GM19468 (cell line): ENCODE data around the gene ITGB5.

ENCODE experiments used
- ATAC-seq: cut with Tn5 transposase; IDR thresholded peaks from one replicate; pipeline ENCODE4 v1.9.1; 2021; ENCODE audit warnings: mild to moderate bottlenecking, moderate library complexity, moderate number of reproducible peaks; ENCODE audit not compliant: unreplicated experiment; ENCODE audit errors: extremely low read depth

Gene ITGB5

GRCh38 chr3:124873226-124873625 is 13.9 kb downstream of the ITGB5 start:
- ATAC-seq, result no peak

DNA sequence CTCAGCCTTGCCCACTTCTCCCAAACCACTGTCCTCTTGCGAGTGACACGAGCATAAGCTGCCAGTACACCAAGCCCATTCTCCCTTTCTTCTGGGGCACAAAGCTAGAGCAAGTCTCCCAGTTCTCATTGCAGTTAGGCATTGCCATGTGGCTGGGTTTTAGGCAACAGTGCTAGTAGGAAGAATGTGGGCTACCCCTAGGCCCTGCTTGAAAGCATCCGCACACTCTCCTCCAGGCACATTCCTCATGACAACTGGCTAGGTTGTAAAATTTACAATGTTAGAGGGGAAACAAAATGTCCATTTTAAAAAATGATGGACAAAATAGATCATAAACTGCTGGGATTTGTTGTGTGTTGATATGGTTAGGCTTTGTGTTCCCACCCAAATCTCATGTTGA is 19.7 kb downstream of the ITGB5 start:
- ATAC-seq, result no peak

GRCh38 chr3:124862006-124862405 is 25.2 kb downstream of the ITGB5 start:
- no peak for ATAC-seq

DNA sequence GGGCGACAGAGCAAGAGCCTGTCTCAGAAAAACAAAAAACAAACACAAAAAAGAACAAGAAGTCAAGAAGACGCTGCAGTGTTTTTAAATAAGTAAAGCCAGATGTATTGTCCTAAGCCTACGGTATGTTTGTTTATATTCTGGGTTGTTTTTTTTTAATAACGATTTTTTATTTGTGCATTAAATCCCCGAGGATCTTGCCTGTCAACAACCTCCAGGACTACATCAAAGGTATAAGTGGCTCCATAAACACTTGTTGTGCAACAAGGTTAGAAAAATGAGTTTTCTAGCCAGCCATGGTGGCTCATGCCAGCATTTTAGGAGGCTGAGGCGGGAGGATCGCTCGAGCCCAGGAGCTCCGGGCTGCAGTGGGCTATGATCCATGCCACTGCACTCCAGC is 26.1 kb downstream of the ITGB5 start:
- ATAC-seq, result no peak

GRCh38 chr3:124860599-124860998 is 26.6 kb downstream of the ITGB5 start:
- no peak for ATAC-seq

DNA sequence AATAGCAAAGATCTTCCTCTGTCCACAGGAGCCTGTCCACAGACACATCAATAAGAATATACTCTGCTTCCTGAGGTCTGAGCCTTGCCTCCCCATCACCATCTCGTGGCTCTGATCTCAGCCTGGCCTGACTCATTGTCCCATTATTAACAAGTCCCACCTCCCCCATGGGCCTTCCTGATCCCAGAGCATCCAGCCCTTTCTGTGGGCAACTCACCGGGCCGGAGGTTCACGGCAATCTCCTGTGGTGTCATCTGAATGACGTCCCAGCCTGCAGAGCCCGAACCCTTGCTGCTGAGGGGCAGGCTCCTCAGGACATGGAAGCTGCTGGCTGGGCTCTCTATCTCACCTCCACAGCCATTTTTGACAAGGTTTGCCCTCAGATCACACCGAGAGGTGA is 28.1 kb downstream of the ITGB5 start:
- no peak for ATAC-seq

DNA sequence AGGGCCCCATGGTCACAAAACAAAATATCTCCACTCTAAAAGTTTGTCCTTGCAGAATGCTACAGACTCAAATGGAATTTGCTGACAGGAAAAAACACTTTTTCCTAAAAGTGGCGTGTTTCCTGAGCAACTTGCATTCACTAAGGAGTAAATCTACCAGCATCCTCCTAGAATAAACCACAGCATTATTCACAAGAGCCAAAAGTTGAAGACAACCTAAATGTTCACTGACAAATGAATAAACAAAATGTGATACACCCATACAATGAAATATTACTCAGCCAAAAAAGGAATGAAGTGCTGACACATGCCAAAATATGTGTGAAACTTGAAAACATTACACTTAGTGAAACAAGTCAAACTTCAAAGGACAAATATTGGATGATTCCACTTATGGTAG is 28.9 kb downstream of the ITGB5 start:
- no peak for ATAC-seq

DNA sequence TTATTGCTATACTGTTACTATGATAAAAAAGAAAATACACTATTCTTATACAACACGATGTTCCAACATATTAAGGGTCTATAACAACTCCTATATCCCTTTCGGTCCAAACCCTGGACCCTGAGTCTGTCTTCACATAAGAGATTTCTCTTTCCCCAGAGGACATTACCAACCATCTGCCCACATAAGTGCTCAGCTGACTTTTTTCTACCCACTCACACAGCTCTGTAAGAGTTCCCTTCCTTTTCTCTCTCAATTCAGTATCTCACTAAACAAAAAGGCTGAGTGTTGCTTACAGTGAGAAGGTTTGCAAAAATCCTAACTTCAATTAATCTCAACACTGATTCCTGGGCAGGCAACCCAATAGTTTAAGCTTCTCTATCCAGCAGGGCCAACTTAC is 30.5 kb downstream of the ITGB5 start:
- no peak for ATAC-seq

DNA sequence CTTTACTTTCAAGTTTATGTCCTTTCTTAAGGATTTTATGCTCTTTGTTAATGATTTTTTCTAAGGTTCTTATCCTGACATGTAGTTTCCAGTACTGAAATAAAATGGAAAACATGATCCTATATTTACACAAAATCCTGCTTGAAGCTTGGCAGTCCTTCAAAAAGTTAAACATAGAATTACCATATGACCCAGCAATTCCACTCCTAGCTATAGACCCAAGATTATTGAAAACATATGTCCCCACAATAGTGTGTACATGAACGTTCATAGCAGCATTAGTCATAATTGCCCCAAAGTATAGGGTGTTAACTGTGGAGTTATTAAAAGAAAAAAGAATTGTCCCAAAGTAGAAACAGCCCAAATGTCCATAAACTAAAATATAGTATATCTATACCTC is 33.2 kb downstream of the ITGB5 start:
- no peak for ATAC-seq

GRCh38 chr3:124853446-124853845 is 33.7 kb downstream of the ITGB5 start:
- ATAC-seq, result no peak

- ATAC-seq, result no peak
Measured at GRCh38 chr3:124851905-124852304, 35.3 kb downstream of the ITGB5 start.

- ATAC-seq, result no peak
Measured at GRCh38 chr3:124851136-124851535, 36.0 kb downstream of the ITGB5 start.

- no peak for ATAC-seq
Measured at GRCh38 chr3:124850633-124851032, 36.5 kb downstream of the ITGB5 start.

DNA sequence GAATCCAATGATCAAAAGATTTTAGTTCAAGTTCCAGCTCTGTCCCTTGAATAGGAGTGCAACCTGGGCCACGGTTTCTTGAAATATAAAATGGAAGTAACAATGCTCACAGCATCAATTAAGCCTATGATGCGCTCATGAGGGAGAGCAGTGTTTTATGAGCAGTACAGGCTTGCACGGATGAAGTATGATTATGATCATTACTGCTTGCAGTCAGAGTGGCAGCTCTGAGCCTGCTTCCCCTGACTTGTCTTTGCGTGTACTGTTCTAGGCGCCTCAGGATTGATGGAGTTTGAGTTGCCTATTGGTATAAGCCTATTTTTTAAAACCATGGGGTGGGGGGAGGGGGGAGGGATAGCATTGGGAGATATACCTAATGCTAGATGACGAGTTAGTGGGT is 37.0 kb downstream of the ITGB5 start:
- ATAC-seq, result no peak

DNA sequence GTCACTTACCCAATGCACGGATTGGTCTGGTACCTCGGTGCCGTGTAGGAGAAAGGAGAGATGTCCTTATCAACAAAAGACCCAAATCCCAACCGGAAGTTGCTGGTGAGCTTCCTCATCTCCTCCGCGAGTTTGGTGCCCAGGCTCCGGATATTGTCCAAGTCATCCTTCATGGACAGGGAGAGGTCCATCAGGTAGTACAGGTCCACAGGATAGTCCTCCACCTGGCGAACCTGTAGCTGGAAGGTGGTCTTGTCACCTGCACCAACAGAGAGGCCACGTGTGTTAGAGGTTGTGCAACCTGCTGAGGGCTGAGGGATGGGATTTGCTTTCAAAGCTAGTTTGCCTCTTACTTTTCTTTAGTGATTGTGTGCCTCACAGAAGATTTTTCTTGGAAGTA is 38.9 kb downstream of the ITGB5 start:
- no peak for ATAC-seq

DNA sequence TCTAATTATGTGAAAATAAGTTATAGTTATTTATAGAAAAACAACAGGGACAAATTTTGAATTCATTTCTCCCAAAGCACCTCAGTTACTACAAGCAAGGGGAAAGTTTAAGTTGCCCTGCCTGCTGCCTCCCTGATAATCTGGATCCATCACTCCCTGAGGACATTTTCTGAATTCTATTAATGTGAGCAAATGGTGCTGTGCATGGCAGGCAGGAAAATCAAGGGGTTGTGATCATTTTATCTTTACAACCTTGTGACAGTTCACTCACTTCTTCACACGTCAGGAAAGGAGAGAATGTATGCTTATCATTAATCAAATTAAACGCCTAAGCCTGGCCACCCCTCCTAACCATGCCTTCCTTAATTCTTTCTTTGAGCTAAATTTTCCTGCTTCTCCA is 39.3 kb downstream of the ITGB5 start:
- ATAC-seq, result no peak

- no peak for ATAC-seq
Measured at GRCh38 chr3:124847051-124847450, 40.1 kb downstream of the ITGB5 start.

DNA sequence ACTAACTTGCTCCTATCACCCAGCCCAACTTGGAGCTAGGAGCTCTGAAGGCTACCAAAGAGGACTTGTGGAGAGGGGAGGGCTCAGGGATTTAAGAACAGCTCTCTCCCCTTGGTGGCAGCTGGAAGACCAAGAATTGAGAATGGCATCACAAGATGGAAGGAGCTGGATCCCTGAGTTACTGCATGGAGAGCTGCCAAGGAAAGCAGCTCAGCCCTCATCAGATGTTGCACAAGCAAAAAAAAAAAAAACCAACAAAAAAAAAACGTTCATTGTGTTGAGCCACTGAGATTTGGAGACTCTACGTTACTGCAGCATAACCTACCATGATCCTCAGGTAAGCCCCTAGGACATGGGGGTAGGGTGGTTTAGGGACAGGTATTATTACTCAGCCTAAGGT is 41.0 kb downstream of the ITGB5 start:
- ATAC-seq, result no peak

DNA sequence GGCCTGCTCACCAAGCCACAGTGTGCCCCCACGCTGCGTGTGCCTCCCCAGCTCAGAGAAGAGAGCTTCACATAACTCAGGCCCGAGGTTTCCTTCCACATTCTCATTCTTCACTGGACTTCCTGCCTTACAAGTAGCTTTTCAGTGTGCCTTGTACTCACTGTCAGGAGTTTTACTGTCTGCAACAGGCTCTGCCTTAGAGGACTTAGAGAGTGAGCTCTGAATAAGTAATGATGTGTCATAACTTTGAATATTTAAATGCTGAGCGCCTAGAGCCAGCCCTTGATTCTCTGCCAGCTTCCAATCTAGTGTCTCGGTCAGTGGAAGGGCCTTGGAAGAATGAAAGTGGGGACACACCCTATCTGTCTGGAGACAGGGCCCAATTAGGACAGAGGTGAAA is 41.8 kb downstream of the ITGB5 start:
- ATAC-seq, result no peak

GRCh38 chr3:124843506-124844177 is 43.5 kb downstream of the ITGB5 start:
- ATAC-seq, result no peak

GRCh38 chr3:124843047-124843446 is 44.1 kb downstream of the ITGB5 start:
- ATAC-seq, result no peak

- ATAC-seq, result no peak
Measured at GRCh38 chr3:124841517-124841916, 45.6 kb downstream of the ITGB5 start.

- no peak for ATAC-seq
Measured at GRCh38 chr3:124840331-124840730, 46.8 kb downstream of the ITGB5 start.
